GM19351 (cell line): ENCODE results near the gene BANF2.

ENCODE experiments used
- ATAC-seq: cut with Tn5 transposase; IDR thresholded peaks from one replicate; pipeline ENCODE4 v1.9.1; 2021; ENCODE audit warnings: mild to moderate bottlenecking, moderate library complexity; ENCODE audit not compliant: unreplicated experiment

Gene BANF2

DNA sequence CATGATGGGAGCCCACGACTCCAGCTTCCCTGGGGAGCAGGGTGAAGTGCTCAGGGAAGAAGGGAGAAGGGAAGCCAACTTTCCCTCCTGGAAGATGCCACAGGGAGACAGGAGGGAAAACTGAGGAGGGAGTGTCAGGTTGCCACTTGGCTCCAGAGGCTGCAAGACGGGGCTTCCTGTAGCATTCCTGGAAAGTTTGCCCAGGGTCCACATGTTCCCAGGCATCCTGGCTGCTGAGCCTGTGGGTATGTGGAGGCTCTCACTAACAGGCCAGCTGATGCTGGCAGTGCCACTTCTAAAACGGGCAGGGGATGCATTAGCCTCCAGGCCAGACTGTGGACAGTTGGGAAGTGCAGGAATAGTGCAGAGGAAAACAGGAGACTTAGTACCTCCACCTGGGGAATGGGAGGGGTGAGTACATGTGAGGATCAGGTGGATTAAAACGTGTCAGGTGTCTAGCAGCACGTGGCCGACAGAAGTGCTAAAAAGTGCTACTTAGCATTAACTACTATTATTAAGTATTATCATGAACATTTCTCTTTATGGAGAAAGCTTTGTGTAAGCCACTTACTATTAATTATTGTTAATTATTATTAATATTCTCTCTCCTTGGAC, 33.2 kb downstream of the BANF2 start:
- no peak for ATAC-seq

DNA sequence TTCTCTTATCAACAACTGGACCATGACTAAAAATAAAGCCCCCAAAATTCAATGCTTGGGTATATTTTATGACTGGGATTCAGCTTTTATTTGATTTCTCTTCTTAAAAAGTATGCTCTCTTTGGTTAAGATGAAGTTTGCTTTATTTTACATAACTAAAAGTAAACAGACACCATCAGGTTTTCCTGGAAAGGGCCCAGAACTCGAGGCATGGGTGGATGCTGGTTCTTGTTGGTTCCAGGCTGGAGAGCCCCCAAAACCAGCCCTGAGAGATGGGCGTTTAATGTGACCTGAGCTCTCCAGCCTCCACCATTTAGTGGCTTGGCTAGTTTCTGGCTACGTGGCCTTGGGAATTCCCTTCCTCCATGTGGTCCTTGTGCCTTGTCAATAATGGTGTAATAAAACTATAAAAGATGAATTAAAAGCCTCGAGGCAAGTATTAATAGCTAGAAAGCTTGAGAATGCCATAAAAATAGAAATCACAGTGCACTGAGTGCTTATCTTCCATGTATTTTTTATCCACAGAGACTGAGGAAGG, 34.1 kb downstream of the BANF2 start:
- no peak for ATAC-seq

DNA sequence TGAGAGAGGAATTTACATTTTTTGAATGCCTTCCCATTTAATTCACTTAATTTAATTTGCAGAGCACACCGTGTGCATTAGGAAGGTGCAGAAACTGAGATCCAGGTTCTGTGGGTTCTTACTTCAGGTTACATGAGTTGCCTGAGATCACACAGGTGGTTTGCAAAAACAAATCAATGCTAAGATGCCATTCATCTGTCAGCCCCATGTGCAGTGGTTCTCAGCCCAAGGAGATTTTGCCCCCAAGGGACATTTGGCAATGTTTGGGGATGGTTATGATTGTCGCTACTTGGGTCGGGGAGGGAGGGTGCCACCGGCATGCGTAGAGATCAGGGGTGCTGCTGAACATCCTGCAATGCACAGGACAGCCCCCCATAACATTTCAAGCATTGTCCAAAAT, 34.6 kb downstream of the BANF2 start:
- ATAC-seq, result no peak

GRCh38 chr20:17735206-17735804, 35.5 kb downstream of the BANF2 start:
- no peak for ATAC-seq

DNA sequence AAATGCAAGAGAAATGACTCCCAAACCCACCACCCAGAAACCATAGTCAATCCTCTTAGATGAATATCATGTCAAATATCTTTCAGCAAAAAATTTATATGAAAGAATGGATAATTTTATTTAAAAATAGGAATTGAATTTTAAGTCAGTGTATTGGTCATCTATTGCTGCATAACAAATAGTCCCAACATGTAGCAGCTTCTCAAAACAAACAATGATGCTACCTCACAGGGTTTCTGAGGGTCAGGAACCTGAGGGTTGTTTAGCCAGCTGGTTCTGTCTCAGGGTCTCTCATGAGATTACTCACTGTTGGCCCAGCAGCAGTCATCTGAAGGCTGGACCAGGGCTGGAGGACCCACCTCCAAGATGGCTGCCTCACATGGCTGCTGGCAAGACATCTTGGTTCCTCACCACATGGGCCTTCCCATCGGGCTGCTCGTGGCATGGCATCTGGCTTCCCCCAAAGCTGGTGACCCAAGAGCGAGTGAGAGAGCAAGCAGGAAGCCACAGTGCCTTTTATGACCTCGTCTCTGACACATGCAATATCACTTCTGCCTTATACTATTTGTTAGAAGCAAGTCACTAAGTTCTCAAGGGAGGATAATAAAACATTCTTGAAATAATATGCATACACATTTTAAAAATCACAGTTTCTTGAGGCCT, 36.3 kb downstream of the BANF2 start:
- ATAC-seq, result no peak

- no peak for ATAC-seq
These were observed 38.4 kb downstream of the BANF2 start for GRCh38 chr20:17738154-17738553.

- ATAC-seq, result no peak
These were observed 41.5 kb downstream of the BANF2 start for GRCh38 chr20:17741220-17741619.

DNA sequence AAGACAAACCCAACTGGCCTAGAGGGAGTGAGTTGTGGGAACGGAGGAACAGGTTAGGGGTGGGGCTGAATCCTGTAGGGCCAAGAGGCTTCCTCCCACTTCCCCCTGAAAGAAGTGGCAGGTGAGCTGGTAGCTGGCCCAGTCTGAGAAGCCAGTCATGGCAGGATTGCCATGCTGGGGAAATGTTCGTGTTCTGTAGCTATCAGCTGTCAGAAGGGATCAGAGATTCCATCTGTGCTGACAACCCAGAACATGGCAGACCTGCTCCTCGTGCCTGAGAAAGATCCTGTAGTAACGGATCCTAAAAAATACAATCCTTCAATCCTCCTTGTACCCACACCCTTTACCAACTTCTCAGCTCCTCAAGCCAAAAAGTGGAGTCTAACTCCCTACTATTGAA, 43.0 kb downstream of the BANF2 start:
- ATAC-seq, result no peak

DNA sequence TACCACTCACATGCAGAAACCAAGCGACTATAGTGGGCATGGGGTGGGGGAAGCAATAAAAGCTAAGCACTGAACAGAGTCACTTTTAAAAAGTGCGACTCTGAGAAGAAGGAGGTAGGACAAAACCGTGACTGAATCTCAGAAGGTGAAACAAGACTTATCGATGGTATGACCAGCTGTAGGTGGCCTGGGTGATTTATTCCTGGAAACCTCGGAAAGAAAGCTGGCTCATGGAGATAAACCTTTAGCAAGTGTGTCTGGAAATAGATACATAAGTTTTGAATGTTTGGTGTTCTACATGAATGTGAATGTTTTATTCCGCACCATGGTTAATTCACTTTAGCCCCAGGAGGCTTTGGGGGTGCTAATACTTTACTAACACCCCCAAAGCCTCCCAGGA, 43.9 kb downstream of the BANF2 start:
- no peak for ATAC-seq

DNA sequence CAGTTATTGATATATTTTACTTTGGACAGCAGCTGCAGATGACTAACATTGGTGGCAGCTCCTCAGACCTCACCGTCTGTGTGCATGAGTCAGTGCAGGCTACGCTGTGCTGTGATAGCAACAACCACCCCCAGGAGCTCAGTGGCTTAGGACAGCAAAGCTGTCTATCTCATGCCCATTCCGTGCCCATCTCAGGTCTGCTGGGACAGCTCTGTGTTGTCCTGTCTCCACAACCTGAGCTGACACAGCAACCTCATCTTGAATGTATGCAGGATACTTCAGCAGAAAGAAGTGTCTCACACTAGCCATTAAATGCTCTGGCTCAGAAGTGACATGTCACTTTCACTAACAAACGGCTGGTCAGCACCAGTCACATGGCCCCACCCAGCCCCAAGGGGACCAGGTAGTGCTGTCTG, 47.7 kb downstream of the BANF2 start:
- ATAC-seq, result no peak

DNA sequence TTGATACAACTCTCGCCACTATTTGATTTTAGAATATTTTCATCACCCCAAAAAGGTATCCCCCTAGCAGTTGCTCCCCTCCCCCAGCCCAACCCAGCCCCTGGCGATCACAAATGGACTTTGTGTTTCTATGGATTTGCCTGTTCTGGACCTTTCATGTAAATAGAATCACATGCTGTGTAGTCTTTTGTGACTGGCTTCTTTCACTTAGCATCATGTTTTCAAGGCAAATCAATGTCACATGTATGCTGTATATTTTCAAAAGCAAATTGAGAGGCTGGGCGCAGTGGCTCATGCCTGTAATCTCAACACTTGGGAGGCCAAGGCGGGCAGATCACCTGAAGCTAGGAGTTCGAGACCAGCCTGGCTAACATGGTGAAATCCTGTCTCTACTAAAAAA, 48.5 kb downstream of the BANF2 start:
- no peak for ATAC-seq

DNA sequence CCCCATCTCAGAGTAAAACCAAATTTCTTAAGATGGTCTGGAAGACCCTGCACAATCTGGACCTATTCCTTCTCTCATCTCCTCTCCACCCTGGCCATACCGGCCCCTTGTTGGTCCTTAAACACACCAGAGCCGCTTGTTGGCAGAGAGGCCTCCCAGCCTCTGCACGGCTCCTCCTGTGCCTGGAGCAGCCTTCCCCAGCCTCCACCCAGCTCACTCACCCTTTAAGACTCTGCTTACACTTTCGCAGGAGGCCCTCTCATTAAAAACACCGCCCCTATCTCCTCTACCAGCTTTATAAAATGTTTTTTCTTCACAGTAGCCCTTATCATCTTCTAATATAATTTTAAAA, 49.8 kb downstream of the BANF2 start:
- no peak for ATAC-seq

DNA sequence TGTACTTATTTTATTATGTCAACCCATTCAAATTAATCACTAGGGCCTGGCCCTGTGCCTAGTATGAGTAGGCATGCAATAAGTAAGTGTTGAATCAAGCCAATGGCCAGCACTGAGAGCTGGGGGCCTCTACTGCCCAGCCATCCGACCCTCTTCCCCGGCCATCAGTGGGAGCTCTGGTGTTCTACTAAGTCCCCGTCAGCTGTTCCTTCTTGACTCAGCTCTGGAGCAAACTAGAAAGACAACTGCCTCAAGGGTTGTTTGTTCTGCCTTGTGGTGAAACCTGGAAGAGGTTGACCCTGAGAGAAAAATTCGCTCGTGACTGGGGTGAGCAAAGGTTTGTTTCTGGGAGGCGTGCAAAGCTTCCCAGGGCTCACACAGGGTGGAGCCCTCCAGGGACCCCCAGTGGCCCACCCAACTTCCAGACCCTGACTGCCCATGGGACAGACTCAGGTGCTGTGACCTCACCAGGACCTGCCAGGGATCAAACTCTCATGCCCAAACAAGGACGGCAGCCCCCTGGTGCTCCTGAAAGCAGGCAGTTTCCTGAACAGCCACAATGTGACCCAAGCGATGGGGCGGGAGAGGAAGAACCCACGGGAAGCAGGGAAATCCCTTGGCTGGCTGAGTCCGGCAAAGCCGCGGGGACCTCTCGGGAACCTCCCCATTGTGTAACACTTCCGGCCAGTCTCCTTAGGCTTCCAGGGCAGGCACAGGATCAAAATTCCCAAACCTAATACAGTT, 50.4 kb downstream of the BANF2 start:
- ATAC-seq, result no peak

DNA sequence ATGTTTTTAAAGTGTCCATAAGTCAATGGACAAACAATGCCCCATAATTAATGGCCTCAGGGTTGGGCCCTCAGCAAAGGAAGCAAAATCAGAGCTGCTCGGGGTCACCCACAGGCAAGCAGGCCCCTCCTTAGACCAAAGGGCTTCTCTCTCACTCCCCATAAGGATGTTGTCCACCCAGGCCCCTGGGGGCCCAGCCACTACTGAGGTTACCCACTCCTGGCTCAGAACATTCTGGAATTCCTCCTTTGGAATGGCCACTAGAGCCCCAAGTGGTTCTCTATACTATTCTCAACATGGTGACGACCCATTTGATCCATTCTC, 50.9 kb downstream of the BANF2 start:
- ATAC-seq, result no peak

- no peak for ATAC-seq
These were observed 51.9 kb downstream of the BANF2 start for GRCh38 chr20:17751640-17752039.

- ATAC-seq, result no peak
These were observed 52.7 kb downstream of the BANF2 start for GRCh38 chr20:17752459-17752858.

DNA sequence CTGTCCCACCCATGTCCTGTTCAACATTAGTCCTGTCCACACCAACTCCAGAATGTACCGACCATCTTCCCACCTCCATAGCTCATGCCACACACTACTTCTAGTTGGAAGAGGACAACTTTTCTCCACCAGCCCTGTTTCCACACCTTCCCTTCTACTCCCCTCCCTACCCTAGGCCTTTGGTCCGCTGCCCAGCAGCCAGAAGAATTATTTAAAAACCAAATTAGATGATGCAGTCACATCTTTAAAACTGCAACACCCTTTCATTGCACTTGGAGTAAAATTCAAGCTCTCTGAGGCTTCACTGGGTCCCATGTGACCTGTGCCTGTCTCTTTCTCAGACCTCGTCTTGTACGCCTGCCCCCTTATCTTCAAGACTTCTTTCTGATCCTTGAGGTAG, 53.8 kb downstream of the BANF2 start:
- no peak for ATAC-seq

GRCh38 chr20:17756529-17756928, 56.8 kb downstream of the BANF2 start:
- ATAC-seq, result no peak

- ATAC-seq, result no peak
These were observed 57.7 kb downstream of the BANF2 start for GRCh38 chr20:17757496-17757895.

DNA sequence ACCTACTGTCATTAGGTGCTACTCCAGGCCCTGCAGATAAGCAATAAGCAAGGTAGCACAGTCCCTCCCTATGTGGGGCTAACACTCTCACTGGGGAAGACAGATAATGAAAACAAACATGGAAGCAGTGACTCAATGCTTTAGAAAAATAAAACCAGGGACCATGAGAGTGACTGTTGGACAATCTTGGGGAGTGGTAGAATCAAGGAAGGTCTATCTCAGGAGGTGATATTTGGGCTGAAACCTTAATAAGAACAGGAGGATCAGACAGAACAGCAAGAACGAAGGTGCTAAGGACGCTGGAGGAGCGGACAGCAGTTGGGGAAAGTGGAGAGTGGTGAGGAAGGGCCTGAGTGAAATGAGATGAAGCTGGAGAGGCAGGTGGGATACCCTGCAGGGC, 58.2 kb downstream of the BANF2 start:
- no peak for ATAC-seq

GRCh38 chr20:17758512-17758911, 58.7 kb downstream of the BANF2 start:
- ATAC-seq, result no peak

DNA sequence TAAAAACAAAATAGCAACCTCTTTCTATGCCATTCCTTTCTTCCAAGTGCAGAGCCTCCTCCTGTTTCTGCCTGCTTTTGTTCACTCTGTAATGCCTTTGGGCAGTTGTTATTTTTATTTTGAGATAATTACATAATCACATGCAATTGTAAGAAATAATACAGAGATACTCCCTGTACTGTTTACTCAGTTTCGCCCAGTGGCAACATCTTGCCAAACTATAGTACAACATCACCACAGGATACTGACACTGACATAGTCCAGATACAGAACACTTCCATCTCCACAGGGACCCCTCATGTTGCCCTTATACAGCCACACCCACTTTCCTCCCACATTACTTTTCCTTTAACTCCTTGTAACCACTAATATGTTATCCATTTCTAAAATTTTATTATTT, 59.7 kb downstream of the BANF2 start:
- no peak for ATAC-seq
